CD4-positive, alpha-beta T cell treated with Interleukin-4 for 1 hour (primary cell): Measurements from ENCODE around the gene HTR2C.
"Not testable (repeated sequence)": the region's sequence is repeated elsewhere in the genome, so short reads cannot be mapped to it uniquely, and the experiment has no call there.

Source experiments
- DNase-seq, 2 donors: peaks; one replicate each; pipeline ENCODE4 v3.0.0-alpha.2; 2020 to 2022

Gene HTR2C

GRCh38 chrX:114583646-114584374, at the start of gene HTR2C:
HTR2C (plus strand) TSS chrX:114584086; CDS start chrX:114726937, 142,851 bp downstream.
- DNase-seq, result no peak

DNA sequence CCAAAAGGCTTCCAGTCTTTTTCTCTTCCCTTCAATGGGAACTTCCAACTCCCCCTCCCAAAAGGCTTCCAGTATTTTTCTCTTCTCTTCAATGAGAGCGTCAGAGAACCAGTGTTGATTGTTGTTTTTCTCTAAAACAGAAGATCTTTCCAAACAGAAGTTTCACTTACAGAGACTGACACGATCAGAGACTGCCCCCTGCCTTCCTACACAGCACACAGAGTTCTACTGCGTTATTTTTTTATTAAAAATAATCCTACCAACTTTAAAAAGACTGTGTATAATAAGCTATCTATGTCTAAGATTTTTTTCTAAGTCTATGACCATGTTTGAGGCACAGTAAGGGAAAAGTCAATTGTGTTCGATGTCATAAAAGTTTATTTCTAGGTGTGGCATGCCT, 3.5 kb upstream of the HTR2C start:
- DNase-seq, result no peak

GRCh38 chrX:114581528-114582263, 2.2 kb upstream of the HTR2C start:
- DNase-seq, result no peak

- no peak for DNase-seq
These were observed 1.6 kb upstream of the HTR2C start for GRCh38 chrX:114582264-114582632.

DNA sequence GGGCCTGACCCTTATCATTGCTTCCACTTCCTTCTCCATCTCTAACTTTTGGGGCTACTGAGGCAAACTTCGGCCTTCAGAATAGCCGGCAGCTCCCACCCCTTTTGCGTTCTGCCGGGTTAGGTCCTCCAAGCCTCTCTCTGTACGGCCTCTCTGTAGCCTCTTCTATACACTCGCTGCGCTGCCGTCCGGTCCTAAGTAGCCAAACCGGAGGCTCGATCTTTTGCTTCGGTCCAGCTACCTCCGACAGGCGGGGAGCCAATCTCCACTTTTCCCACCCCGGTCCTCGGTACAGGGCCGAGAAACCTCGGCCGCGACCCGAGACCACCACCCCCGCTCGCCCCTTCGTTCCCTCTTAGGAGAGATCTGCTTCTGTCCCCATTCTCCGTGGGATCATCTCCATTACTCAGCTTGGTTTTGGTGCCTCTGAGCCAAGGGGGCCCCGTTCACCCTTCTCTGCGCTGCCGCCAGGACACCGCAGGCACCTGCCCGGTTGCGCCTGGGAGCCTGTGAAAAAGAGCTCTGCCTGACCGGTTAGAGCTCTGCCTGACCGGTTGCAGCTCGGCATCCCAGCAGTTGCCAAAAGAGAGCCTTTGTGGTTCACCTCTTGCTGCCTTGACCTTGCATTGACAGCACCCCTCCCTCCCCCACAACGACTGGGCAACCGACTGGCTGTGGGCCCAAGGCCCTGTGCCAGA, 1.0 kb upstream of the HTR2C start:
- no peak for DNase-seq

DNA sequence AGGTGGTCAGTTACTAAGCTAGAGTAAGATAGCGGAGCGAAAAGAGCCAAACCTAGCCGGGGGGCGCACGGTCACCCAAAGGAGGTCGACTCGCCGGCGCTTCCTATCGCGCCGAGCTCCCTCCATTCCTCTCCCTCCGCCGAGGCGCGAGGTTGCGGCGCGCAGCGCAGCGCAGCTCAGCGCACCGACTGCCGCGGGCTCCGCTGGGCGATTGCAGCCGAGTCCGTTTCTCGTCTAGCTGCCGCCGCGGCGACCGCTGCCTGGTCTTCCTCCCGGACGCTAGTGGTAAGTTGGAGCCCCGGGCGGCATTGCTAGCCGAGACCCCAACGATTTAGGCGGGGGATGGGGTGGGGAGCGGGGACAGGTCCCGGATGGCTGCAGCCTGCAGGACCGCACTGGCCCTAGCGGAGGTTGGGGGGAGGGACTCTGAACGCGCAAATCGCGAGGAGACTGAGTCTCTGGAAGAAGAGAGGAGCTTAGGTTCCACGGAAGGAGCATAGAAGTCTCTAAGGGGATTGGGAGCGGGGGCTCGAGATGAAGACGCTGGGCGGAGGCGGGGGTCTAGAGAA, 573 bp downstream of the HTR2C start:
- no peak for DNase-seq

DNA sequence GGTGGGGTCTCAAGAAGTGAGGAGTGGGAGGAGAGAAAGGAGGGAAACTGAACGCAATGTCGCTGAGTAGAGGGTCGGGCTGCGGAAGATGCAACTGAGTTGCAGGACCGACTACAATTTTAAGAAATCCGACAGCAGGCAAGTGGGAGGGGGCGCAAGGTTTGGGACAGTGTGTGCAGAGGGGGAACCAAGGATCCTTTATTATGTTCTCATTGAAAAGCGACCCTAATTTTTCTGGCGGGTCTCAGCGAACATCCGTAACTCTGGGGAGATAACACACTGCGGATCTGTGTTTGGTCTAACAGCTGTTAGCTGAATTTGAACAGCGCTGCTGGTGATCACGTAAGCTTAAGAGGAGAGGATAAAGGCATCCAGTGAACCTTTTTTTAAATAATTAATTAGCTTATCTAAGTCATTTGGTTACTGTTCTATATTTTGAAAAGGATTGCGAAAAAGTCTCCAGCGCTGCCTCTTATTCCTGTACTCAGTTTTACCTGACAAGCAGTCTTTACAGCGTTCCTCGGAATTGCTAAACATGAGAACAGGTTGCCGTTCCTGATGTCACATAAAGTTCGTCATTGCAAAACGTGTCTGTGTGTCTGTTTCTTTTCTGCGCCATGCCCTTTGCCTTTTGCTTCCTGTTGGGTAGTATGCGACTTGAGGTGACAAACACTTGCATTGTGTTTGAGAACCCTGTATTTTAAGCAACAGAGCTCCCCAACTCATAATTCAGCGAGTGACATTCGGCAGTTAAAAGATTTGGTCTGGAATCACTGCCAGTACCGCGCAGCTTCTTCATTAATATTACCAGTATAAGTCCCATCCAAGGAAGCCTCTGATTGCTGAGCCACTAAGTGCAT, 1.3 kb downstream of the HTR2C start:
- DNase-seq, result no peak

GRCh38 chrX:114591121-114591520, 7.2 kb downstream of the HTR2C start:
- DNase-seq, result no peak

DNA sequence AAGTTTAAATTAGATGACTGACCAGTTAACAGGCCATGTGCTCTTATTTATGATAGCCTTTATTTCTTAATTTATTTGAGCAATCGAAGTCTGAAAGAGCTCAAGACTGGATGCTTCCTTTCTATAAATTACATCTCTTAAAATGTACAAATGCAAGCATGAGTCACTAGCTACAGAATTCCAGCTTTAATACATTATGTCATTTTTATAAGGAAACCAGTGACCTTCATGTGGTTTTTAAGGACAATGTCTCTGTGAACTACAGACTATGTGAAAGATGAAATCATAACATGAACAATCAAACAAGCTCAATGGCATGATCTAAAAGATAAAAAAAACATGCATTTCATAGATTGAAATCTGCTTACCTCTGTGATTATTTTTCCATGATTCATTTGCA, 15.4 kb downstream of the HTR2C start:
- no peak for DNase-seq

DNA sequence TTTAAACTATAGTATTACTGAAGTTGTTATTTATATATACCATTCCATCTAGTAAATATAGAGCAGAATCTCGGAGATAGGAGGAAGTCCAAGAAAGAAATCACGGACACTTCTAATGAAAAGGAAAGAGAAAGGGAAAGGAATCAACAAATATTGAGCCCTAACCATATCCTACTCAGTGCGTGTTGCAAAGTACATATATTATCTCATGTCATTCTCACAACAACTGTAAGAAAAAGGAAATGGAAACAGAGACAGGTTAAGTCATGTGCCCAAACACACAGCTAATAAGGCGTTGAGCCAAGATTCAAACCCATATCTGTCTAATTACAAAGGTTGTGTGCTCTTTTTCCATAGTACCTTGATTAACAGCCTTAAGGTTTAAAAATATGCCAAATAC, 16.0 kb downstream of the HTR2C start:
- DNase-seq, result no peak

DNA sequence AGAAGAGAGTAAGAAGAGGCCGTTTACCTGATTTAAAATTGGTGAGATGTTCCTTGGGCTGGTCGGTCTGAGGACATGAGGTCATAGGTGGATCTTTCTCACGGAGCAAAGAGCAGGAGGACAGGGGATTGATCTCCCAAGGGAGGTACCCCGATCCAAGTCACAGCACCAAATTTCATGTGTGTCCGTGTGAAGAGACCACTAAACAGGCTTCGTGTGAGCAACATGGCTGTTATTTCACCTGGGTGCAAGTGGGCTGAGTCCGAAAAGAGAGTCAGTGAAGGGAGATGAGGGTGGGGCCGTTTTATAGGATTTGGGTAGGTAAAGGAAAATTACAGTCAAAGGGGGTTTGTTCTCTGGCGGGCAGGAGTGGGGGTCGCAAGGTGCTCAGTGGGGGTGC, 22.7 kb downstream of the HTR2C start:
- DNase-seq, result not testable (repeated sequence)

DNA sequence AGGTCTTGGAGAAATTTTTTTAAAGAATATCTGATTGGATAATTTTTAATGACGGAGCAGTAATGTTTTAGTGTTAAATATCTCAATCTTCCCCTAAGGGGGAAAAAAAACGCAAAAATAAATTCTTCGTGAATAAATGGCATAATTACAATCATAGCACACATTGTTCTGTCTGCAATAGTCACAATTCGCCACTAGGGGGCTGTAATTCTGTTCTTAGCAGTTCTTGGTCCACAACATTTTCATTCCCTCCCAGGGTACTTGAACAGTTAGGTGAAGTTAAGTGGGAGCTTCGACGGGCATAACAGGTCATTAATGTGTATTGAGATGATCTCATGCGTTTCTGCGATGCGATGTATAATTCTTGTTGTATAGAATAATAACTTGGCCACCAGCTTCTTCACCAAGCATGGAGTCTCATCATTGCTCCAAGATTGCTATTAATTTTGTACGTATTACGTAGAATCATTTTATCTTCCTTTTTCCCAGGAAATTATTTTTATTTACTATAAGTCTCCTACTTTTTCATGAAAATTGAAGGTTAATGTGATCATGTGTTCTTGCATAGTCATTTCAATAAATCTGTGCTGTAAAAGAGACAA, 27.2 kb downstream of the HTR2C start:
- DNase-seq, result peak in 1 of 2 donors; percentile 6

DNA sequence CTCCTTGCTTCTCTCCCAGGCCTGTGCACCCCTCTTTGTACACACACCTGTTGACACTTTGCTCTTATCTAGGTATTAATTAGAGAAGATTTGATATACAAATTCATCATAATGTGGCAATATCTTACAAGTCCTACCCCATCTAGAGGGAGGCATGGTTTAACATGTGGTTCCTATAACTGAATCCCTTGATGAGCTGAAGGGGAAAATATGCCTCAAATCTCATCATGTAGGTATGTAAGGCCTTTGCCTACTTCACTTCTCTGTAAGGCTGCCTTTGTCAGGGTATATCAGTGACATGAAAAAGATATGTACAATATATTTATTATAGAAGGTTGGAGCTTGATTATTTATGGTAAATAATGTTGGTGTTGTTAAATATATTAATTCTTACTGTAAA, 31.9 kb downstream of the HTR2C start:
- no peak for DNase-seq

DNA sequence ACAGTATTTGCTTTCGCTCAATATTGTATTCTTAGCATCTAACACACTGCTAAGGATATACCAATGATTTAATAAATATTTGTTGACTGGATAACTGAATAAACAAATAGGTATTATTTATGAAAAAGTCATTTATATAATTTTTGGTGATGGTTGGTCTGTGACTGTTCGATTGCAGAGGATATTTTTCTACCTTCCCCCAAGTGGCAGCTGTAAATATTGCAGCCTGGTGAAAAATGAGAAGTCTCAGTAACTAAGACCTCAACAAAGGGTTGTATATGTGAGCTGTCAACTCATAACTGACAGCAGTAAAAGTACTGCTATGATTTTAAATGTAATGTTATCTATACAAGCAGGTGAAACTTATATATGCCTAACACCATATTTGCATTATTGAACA, 36.0 kb downstream of the HTR2C start:
- DNase-seq, result no peak

DNA sequence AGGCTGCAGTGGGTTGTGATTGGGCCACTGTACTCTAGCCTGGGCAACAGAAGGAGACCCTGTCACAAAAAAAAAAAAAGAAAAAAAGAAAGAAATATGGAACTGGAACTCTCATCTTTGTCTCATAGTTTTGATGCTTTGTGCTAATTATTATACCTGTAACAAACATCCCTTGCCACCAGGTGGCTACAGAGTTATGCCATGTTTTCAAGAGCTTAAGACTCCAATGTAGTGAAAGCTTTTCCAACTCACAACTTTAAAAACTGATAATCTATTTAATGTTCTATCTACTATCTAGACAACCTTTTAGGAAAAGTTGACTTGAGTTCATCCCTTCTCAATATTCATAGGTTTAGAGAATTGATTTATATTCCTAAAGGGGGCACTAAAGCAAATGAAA, 42.4 kb downstream of the HTR2C start:
- DNase-seq, result no peak

DNA sequence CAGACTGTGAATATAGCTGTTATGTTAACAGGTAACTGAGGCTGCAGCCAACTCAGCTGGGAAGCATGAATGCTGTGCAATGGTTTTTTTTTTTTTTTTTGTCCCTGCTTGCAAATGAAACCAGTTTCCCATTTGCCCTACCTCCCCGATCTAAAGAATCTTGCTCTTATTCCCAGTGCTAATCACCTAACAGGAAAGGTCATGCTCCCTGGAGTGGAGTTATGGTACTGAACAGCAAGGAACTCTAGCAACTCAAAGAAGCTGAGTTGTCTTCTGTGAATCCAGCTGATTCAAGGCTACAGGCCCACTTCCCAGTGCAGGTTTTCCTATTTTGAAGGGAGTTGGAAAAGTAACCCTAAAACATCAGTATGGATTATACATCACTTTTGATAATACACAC, 52.1 kb downstream of the HTR2C start:
- DNase-seq, result no peak

DNA sequence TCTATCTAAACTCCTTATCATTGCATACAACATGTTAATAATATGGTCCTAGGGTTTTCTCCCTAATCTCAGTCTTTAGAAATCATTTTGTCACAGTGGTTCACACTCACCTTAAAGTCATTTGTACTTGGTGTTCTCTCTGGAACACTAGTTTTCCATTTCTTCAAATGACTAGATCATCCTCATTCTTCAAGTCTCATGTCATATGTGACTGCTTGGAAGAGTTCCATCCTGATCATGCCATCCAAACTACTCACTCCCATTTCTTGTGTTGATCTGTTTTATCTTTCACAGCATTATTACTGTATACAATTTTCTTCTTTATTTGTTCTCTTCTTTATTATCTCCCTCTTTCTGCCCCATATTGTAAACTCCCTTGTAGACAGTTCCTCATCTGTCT, 66.5 kb downstream of the HTR2C start:
- DNase-seq, result no peak

DNA sequence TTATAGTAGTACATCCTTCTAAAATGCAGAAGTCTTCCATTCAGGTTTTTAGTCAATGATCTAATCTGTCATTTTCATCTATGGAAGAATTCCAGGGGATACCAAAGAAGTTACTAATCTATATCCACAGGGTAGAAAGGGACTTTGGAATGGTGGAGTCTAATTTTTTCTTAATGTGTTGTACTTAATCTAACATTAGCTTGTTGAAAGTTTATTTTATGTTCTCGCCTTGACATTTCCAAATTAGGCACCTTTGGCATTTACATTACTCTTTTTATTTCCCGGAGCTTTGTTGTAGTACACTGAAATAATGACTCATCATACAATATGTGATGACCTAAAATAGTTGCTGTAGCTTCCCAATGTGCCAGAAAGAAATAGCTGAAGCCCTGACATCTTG, 91.5 kb downstream of the HTR2C start:
- DNase-seq, result no peak

DNA sequence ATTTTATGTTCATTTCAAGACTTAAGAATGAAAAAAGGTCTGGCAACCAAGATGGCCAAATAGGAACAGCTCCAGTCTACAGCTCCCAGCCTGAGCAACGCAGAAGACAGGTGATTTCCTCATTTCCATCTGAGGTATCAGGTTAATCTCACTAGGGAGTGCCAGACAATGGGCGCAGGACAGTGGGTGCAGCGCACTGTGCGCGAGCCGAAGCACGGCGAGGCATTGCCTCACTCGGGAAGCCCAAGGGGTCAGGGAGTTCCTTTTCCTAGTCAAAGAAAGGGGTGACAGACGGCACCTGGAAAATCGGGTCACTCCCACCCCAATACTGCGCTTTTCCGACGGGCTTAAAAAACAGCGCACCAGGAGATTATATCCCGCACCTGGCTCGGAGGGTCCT, 116.6 kb downstream of the HTR2C start:
- not testable (repeated sequence) for DNase-seq

GRCh38 chrX:114709406-114709805, 125.5 kb downstream of the HTR2C start:
- no peak for DNase-seq

DNA sequence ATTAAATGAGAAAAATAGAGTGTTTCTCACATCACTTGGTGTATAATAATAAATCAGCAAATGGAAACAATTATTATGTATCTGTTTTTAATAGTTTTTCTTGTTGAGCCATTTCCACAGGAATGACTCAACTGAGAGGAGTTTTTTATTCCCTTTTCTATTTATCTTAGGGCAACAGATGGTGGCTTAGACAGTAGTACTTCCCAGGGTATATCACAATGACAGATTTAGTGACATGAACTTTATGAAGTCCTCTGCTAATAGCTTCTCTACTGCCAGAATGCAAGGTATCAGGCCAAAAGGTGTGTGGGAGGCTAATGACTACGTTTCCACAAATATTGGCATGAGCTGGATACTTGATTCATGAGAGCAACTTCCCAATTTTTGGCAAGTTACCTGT, 126.7 kb downstream of the HTR2C start:
- no peak for DNase-seq

GRCh38 chrX:114712466-114712865, 128.6 kb downstream of the HTR2C start:
- DNase-seq, result no peak
